ES-I3 (cell line): ENCODE results near the gene IGLL5.

Experiments used
- H3K36me3 ChIP-seq: 2 replicates; pipeline ENCODE4 v1.6.1; 2013; ENCODE audit warnings: mild to moderate bottlenecking, low read length, control low read depth, moderate library complexity; ENCODE audit not compliant: insufficient read depth
- H3K4me1 ChIP-seq: 2 replicates; pipeline ENCODE4 v1.6.1; 2013; ENCODE audit warnings: mild to moderate bottlenecking, control low read depth, low read length; ENCODE audit not compliant: insufficient read depth
- H3K9ac ChIP-seq: 2 replicates; pipeline ENCODE4 v1.6.1; 2013; ENCODE audit warnings: low read depth, mild to moderate bottlenecking, low read length, moderate library complexity
- H3K9me3 ChIP-seq: 2 replicates; pipeline ENCODE4 v1.6.1; 2013; ENCODE audit warnings: mild to moderate bottlenecking, low read length, moderate library complexity; ENCODE audit not compliant: control insufficient read depth, insufficient read depth

IGLL5 gene

GRCh38 chr22:22945195-22945594 lies 57.6 kb downstream of the IGLL5 start:
- Histone ChIP-seq H3K9me3 (no peaks in the 10 kb centered on the region), H3K9ac (no peak overlapping the region), H3K36me3 (no peaks in the 10 kb centered on the region), H3K4me1 (no peaks in the 10 kb centered on the region)
